ENCODE results near the gene C3orf20. TPM values are rescaled to one million over a fixed set of nuclear protein-coding genes. Genes with fewer than 3 reads are reported as not detected.
"Not testable (repeated sequence)": the region's sequence is repeated elsewhere in the genome, so short reads cannot be mapped to it uniquely, and the experiment has no call there.

Gene C3orf20
- polyA plus RNA-seq, 3 donors = not detected

- WGBS, 3 donors = 46 to 76% (median 53%) methylated on average over 9 of the region's 9 CpGs
- no peak overlapping the region for H3K27ac ChIP-seq (ENCODE audit: low read depth, low read length)
Observed at GRCh38 chr3:14725564-14726440, 50.9 kb downstream of the C3orf20 start.

DNA sequence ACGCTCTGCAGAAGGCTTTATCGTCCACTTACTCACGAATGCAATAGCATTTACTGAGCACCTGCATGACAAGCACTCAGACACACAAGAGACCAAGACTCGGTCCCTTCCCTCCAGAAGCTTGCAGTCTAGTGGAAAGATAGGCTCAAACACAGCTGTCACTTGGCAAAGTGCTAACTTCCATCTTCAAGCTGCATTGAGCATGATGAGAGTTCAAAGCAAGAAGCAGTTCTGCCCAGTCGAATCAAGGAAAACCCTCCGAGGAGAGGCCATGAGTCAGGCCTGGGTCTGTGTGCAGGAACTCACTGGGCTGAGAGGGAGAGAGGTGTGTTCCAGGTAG lies 51.5 kb downstream of the C3orf20 start:
- H3K27ac ChIP-seq (ENCODE audit: low read depth, low read length) = no peak overlapping the region
- 56 to 79% (median 68%) methylated on average over 6 of the region's 6 CpGs for WGBS, 3 donors

GRCh38 chr3:14728113-14728512 lies 53.2 kb downstream of the C3orf20 start:
- WGBS, 3 donors = 90 to 99% (median 93%) methylated on average over 5 of the region's 5 CpGs
- no peak overlapping the region for H3K27ac ChIP-seq (ENCODE audit: low read depth, low read length)

DNA sequence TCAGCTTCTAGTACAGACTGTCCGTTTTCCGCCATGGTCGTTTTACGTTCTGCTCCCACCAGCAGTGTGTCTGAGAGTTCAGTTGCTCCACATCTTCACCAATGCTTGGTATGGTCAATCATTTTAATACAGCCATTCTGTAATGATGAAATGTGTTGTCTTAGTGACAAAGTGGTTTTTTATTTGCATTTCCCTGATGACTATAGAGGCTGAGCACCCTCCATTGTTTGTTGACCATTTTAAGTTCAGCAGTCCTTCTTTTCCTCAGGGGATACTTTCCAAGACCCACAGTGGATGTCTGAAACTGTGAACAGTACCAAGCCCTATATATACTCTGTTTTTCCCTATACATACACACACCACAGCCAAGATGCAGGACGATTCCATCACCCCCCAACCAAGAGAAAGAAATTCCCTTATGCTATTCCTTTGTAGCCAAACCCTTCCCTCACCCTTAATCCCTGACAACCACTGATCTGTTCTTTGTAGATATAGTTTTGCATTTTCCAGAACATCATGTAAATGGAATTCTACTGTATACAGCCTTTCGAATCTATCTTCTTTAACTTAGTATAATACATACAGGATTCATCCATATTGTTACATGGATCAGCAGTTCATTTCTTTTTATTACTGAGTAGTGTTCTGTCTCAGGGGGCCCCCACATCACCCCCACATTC lies 55.9 kb downstream of the C3orf20 start:
- WGBS, 3 donors = 83 to 90% (median 84%) methylated on average over 6 of the region's 6 CpGs
- H3K27ac ChIP-seq (ENCODE audit: low read depth, low read length) = no peak overlapping the region

DNA sequence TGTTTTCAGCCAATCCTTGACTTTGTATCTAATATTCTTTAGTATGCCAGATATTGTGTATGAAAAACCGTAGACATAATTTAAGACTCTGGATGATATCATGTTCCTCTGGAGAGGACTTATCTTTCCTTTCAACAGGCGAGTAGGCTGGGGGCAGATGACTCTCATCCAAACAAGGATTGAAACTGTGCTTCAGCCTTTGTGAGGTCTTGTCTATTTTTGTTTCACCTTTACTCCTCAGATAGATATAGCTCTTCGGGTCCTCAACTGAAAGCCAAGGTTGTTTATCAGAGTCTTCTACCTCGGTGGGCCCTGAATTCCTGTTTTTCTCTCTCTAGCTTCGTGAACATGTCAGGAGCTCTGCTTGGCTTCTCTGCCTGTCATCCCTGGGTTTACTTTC lies 66.0 kb downstream of the C3orf20 start:
- H3K27ac ChIP-seq (ENCODE audit: low read depth, low read length) = no peak overlapping the region

DNA sequence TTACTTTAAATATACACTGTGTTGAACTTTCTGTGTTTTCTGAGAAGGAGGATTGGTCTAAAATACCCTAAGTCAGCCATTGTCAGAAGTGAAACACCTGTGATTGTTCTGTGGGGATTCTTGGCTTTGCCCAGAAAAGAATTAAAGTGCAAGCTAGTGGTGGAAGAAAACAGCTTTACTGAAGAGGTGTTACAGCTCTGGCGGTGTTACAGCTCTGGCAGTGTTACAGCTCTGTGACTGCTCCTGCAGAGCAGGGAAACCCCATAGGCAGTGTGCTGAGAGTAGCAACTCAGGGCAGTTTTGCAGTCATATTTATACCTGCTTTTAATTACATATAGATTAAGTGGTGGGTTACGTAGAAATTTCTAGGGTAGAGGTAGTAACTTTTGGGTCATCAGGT lies 66.6 kb downstream of the C3orf20 start:
- H3K27ac ChIP-seq (ENCODE audit: low read depth, low read length) = no peak overlapping the region
- WGBS, 3 donors = 75 to 90% (median 86%) methylated on average over 2 of the region's 2 CpGs

More for the DNA sequence above, 66.0 kb downstream of the C3orf20 start:
- WGBS, 3 donors = 64 to 69% (median 65%) methylated on average over 5 of the region's 5 CpGs

- no peak overlapping the region for H3K27ac ChIP-seq (ENCODE audit: low read depth, low read length)
- WGBS, 3 donors = 66 to 69% (median 66%) methylated on average over 6 of the region's 6 CpGs
Observed at GRCh38 chr3:14744556-14744955, 69.6 kb downstream of the C3orf20 start.

- no peak overlapping the region for H3K27ac ChIP-seq (ENCODE audit: low read depth, low read length)
- WGBS, 3 donors = 80 to 93% (median 90%) methylated on average over 1 of the region's 1 CpG
Observed at GRCh38 chr3:14750650-14751049, 75.7 kb downstream of the C3orf20 start.

DNA sequence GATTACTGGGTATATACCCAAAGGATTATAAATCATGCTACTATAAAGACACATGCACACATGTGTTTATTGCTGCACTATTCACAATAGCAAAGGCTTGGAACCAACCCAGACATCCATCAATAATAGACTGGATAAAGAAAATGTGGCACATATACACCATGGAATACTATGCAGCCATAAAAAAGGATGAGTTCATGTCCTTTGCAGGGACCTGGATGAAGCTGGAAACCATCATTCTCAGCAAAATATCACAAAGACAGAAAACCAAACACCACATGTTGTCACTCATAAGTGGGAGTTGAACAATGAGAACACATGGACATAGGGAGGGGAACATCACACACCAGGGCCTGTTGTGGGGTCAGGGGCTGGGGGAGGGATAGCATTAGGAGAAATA lies 78.0 kb downstream of the C3orf20 start:
- H3K27ac ChIP-seq (ENCODE audit: low read depth, low read length) = not testable (repeated sequence)

GRCh38 chr3:14757153-14757700 lies 82.3 kb downstream of the C3orf20 start:
- H3K27ac ChIP-seq (ENCODE audit: low read depth, low read length) = no peak overlapping the region
- WGBS, 3 donors = 90 to 94% (median 92%) methylated on average over 13 to 14 of the region's 14 CpGs

GRCh38 chr3:14758297-14758696 lies 83.4 kb downstream of the C3orf20 start:
- WGBS, 3 donors = 77 to 84% (median 81%) methylated on average over 4 of the region's 4 CpGs
- no peak overlapping the region for H3K27ac ChIP-seq (ENCODE audit: low read depth, low read length)

GRCh38 chr3:14758959-14759358 lies 84.0 kb downstream of the C3orf20 start:
- H3K27ac ChIP-seq (ENCODE audit: low read depth, low read length) = no peak overlapping the region
- WGBS, 3 donors = 87 to 92% (median 91%) methylated on average over 3 of the region's 3 CpGs

DNA sequence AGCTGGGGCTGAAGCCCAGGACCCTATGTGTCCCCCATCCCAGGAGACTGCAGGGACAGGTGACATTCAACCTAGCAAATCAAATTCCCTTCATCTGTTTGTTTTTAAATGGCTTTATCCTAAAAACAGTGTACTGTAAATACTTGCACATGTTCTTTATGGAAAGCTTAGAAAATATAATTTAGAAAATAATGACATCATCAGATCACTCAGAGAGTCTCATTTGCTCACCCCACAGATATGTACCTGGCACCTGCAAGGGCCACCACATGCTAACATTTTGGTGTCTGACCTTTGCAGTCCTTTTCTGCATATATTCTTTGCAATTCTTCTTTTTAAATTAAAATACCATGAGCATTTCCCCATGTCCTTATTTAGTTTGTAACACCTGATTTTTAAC lies 85.2 kb downstream of the C3orf20 start:
- no peak overlapping the region for H3K27ac ChIP-seq (ENCODE audit: low read depth, low read length)

GRCh38 chr3:14761121-14761672 lies 86.3 kb downstream of the C3orf20 start:
- no peak overlapping the region for H3K27ac ChIP-seq (ENCODE audit: low read depth, low read length)
- 37 to 76% (median 38%) methylated on average over 8 to 9 of the region's 9 CpGs for WGBS, 3 donors

DNA sequence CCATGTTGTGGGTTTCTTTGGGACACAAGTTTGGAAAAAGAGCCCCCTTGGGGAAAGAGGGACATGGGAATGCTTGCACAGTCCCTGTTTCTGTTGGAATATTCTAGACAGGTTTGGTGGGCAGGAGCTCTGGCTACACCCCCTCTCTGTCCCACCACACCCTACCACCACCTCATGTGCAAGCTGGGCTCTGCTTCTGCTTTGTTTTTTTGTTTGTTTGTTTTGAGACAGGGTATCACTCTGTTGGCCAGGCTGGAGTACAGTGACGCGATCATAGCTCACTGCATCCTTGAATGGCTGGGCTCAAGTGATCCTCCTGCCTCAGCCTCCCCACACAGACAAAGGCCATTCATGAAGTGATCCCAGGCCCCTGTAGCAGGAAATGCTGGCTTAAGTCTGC lies 86.9 kb downstream of the C3orf20 start:
- WGBS, 3 donors = 93 to 97% (median 96%) methylated on average over 2 of the region's 2 CpGs
- no peak overlapping the region for H3K27ac ChIP-seq (ENCODE audit: low read depth, low read length)

DNA sequence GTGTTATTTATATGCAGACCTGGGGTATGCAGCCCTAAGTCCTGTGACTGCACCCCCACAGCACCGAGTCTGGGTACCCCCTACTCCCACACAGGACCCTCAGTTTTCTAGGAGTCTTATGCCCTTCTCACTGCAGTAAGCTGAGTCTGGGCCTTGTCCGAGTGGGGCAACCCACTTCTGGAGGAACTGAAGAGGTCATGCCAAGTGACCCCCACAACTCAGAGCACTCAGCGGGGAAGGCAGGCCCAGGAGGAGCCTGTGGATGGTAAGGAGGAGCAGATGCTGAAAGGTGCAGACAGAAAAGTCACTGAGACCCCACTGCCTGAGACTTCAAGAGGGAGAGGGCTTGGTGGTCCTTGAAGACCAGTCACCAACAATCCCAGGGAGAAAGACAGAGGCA lies 87.8 kb downstream of the C3orf20 start:
- no peak overlapping the region for H3K27ac ChIP-seq (ENCODE audit: low read depth, low read length)
- 89 to 93% (median 92%) methylated on average over 3 of the region's 3 CpGs for WGBS, 3 donors

DNA sequence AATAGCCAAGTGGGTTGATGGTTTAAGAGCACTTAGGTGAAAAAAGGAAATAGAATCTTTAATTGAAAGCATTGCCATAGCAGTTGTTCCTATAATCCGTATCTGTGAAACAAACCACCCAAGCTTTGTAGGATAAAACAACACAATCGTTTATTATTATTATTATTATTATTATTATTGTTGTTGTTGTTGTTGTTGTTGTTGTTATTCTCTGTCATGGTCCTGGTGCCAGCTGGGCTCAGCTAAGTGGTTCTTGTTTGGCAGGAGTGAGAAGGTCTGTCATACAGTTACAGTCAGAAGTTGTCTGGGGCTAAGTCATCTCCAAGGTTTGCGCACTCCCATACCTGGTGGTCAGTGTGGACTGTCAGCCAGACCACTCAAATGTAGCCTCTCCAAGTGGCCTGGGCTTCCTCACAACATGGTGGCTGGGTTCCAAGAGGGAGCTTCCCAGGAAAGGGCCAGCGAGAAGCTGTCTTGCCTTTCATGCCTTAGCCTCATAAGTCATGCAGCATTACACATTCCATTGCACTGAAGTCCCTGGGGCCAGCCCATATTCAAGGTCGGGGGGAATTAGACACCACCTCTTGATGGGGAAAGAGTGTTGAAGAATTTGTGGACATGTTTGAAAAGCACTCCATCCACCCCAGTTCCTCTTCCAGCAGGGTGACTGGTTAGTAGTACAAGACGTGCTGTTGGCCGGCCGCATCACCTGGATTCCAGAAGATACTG lies 89.6 kb downstream of the C3orf20 start:
- H3K27ac ChIP-seq (ENCODE audit: low read depth, low read length) = no peak overlapping the region
- 85 to 89% (median 86%) methylated on average over 8 of the region's 8 CpGs for WGBS, 3 donors

- 89 to 92% (median 90%) methylated on average over 3 of the region's 3 CpGs for WGBS, 3 donors
- no peak overlapping the region for H3K27ac ChIP-seq (ENCODE audit: low read depth, low read length)
Observed at GRCh38 chr3:14765060-14765400, 90.1 kb downstream of the C3orf20 start.

Measured in adipose tissue (tissue), 3 donors.